ENCODE data around the gene REG3G.

- TF ChIP-seq CTCF (IDR thresholded peaks at IDR 0.05) (no peak), EP300 (IDR thresholded peaks at IDR 0.05) (no peak), POLR2A (IDR thresholded peaks at IDR 0.05) (no peak)
Observed at GRCh38 chr2:78977661-78978145, 47.8 kb upstream of the REG3G start.

All from tibial nerve (tissue), 4 donors.